Activated CD8-positive, alpha-beta memory T cell treated with anti-CD3 and anti-CD28 coated beads for 1 hour (primary cell): ENCODE data around the gene GABBR1.

Experiments
- DNase-seq, 2 donors: peaks; one replicate each; pipeline ENCODE4 v3.0.0-alpha.2; 2020; ENCODE audit warnings: low read depth in 1 of 2; ENCODE audit errors: extremely low read depth in 1 of 2

GABBR1 gene

DNA sequence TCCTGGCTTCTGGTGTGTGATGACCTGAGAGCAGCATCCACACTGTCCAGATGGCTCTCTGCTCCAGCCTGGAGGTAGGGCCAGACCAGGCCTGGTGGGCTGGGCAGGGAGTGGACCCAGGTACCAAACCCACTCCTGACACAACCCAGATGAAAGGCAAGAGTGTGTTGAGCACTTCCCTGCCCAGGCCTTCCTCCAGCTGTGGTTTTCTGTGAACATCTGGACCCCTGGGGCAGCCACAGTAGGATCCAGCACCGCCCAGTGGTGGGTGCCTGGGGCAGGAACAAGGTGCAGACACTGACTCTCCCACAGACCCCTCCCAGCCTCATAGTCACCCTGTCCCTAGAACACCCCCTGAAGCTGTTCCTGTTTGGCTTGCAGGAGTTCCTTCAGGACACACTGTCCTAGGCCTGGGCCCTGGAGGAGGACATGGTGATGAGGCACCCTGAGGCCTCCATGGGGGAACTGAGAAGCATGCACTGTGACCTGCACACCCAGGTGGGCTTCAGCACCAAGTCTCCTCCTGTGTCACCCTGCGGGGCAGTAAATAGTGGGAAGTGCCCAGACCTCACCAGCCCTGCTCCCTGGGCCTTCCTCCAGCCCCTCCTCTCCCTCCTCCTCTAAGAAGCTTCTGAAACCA lies 102.2 kb downstream of the GABBR1 start:
- DNase-seq, result no peak

DNA sequence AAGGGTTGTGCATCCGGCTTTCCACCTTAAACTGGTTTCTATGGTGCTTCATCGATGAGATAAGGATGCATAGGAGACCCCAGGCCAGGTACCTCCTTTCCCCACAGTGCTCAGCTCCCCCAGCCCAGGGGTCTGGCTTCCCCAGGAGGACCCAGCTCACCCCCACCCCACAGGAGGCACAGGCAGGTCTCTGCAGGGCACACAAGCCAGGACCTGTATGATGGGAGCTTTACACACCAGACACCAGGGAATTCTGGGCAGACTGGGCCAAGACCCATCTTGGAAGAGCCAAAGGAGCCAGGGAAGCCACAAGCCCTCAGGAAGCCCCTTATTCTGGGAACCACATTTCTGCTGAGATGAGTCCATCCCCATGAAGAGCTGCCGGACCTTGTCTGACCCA lies 103.0 kb downstream of the GABBR1 start:
- no peak for DNase-seq

DNA sequence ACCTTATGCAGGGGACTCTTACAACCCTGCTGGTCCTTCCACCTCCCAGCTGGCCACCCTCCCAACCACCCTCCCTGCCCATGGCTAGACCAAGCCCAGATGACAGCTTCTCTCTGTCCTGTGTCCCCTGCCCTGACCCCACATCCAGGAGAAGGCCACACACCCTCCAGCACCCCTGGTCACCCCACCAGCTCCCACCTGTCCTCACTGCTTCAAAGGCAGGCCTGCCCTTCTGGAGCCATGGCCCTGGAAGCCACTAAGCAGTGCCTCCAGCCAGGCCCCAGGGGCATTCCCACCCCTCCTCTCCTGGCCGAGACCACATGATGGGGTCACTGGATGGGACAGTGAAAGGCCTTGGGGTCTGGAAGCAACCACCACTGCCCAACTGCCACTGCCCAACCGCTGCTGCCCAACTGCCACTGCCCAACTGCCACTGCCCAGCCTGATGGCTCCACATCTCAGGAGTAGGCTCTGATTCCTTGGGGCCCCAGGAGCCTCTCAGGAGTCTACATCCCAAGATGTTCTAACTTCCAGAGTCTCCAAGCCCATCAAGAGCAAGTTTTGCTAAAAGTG lies 103.9 kb downstream of the GABBR1 start:
- no peak for DNase-seq

DNA sequence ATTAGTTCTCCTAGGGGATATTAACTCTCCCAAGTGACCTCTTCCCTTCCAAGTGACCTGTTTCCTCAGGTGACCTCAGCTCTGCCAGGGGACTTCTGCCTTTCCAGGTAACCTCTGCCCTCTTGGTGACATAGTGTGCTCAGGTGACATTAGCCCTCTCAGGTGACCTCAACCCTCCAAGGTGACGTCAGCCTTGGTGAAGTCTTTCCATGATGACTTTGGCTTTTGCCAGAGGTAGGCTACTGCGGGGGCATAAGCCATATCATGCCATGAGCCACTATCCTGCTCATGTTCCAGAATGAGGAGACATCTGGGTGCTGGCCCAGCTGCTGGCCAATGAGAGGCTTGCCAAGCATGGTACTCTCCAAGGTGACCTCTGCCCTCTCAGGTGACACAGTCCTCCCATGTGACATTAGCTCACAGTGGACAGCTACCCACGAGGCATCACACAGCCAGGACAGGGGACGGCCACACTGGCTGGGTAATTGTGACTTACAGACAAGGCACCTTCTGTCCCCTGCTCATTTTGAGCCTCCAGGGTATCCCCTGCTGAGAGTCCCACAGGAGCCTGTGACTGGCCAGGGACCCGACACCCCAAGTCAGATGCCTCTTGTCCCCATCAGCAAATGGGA lies 104.6 kb downstream of the GABBR1 start:
- no peak for DNase-seq

DNA sequence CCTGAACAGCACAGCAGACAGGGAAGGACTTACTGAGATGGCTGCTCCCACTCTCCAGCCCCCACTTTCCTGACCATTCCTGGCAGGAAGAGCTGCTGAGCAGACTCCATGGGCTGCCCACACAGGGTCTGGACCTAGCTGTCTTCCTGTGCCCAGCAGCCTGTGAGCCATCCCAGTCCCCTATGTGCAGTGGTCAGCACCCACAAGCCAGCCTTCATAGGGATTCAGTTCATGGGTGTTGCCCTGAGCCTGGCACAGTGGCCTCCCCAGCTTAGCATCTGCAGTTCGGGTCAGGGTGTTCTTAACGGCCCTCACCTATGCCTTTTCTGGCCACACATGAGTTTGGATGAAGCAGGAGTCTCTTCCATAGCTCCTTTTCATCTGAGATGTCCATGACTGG lies 105.4 kb downstream of the GABBR1 start:
- DNase-seq, result no peak

DNA sequence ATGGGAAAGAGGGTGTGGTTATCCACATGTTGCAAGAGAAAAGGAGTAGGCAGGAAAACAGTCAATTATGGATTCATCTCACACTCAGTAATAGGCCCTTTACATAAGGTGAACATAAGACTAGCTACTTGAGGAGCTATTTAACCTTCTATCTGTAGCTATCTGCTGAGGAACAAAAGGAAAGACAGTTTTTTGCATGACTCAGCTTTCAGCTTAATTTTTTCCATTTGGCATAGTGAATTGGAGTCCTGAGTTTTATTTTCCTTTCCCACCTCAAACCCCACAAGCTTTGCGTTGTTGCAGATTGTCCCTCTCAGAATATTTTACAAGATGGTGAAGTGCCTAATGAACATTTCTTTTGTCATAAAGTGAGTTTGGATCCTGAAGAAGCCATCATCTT lies 105.9 kb downstream of the GABBR1 start:
- DNase-seq, result no peak

DNA sequence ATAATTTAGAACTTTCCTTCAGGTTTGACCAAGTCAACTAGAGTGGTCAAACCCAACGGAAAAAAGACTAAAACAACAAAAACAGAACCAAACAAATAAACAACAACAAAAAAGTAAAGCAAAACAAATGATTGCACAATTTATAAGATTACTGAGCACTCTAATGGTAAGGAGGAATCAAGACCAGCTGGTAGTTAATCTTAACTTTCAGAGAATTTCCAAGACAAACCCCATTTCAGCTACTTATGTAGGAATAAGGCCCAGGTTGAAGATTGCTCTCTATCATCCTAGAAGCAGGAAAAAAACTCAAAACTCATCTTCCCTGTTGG lies 107.7 kb downstream of the GABBR1 start:
- DNase-seq, result no peak

DNA sequence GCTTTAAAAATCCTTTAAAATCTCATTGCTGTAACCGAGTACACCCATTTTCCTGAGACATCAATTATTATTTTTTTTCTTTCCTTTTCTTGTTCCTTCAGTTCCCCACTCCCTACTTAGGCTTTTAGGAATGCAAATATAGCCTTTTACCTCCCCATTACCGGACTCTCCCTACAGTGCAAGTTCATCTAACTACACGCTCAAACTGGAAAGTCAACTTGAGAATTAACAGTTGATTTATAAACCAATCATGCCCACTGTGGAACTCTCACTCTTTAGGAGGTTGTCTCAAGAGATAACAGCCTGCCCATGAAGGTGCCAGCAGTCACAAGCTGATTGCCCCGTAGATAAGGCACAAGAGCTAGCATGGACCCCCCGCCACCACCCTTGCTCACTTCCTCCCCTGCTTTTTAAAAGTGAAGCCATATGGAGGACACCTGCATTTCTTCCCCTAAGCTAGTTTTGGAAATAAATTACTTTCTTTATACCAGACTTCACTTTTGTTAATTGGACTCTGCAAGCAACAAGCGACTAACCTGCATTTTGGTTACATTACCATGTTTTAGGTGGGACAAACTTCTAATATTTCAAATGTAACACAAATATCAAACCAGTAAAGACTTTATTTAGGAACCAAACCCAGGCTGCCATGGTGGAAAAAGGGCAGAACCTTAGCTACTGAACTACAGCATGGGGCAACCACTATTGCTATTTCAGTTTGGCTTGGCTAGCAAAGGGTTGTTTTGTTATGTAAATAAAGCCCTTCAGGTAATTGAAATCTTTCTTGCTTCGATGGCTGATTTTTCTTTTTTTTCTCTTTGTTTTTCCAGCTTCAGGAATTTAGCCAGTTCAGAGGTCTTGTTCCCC lies 108.3 kb downstream of the GABBR1 start:
- DNase-seq, result no peak

DNA sequence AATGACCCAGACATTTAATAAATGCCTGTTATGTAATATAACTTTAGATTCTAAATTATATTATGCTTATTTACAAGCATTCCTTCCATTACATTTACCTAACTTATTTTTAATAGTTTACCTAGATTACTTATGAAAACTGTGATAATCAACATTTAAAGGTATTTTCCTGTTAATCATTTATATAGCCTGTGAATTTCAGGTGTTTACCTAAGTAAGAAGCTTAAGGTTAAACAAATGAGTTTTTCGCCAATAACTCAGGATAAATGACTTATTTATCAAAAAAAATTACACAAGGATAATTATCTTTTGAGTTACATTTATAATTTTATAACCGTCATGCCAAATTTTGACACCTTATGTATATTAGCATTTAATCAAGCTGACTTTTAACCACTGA lies 108.9 kb downstream of the GABBR1 start:
- no peak for DNase-seq

DNA sequence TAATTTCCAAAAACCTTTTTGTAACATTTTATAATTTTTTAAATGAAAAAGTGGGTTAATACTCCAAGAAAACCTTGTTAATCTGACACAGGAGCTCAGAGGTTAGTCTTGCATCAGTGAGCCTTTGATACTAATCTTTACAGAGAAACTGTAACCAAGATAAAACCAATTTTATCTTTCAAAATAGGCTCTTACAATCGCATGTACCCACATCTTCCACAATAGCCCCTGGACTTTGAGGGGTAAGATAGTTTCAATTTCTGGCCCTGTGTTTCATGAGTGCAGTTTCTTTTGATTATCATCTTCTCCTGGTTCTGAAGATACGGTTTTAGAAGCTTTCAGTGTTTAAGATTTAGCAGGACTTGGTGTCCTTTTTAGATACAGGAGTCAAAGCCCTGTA lies 110.8 kb downstream of the GABBR1 start:
- no peak for DNase-seq

DNA sequence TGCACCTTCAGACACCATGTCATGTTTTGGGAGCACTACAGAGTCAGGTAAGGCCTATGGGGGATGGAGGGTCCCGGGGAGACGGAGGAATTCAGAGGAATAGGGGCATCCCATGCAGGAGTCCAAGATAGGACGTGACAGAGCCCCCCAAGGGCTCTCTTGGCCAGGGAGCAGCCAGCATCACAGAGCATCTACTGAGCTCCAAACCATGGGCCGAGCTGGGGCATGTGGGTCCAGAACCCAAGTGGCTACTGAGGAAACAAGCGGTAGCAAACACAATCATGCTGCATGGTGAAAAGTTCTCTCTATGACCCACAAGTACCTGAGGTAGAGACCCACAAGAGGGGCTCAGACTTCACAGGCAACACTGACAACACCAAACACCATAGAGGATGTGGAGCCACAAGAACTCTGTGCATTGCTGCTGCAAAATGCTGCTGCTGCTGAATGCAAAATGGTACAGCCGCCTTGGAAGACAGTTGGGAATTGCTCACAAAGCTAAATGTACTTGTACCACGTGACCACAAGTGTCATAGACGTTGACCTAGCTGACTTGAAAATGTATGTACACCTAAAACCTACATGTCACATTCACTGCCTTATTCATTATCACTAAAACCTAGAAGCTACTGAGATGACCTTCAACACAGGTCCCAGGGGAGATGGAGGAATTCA lies 111.8 kb downstream of the GABBR1 start:
- no peak for DNase-seq

DNA sequence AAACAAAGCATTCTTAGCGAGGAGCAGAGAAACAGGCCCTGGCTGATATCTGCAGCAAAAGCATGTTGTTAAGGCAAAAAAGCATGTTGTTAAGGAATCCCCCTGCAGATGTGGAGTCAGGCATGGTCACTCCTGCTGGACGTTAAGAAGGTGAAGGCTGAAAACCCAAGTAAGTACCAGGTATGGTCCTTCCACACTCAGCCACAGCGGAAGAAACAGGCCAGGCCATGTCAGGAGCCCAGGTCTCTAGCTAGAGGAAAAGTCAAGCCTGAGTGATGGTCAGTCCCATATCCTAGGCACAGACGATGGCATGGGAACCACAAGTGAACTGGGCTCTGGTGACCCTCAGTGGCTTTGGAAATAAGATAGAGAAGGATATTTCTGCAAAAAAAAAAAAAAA lies 112.8 kb downstream of the GABBR1 start:
- DNase-seq, result no peak

DNA sequence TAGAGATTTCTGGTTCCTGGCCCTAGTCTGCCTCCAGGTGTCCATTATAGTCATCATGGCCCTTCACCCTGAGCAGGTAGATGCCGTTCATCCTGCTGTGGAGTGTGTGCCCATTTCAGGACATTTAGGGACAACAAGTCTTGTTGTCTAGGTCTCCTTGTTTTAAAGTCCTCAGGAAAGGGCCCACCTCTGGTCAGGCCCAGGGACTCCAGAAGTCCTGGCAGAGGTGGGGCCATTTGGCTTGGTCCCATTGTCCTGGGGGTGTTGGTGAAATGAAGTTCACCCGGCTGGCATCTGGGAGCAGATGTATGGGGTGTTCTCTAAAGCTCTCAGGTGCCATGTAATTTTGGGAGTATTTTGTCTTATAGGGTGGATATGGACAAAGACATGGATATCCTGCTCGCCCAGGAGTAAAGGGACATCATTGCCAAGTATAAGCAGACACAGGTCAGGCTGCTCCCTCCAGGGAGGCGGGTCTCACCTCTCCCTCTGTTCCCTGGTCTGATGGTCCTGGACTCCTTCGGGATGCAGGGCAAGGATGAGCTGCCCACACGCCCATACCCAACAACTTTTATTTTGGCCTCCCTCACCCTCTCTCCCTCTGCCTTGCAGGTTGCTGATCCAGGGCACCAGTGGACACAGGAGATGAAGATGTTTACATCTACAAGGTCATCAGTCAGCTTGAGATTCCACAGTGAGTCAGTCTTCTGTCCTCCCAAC lies 113.5 kb downstream of the GABBR1 start:
- no peak for DNase-seq

DNA sequence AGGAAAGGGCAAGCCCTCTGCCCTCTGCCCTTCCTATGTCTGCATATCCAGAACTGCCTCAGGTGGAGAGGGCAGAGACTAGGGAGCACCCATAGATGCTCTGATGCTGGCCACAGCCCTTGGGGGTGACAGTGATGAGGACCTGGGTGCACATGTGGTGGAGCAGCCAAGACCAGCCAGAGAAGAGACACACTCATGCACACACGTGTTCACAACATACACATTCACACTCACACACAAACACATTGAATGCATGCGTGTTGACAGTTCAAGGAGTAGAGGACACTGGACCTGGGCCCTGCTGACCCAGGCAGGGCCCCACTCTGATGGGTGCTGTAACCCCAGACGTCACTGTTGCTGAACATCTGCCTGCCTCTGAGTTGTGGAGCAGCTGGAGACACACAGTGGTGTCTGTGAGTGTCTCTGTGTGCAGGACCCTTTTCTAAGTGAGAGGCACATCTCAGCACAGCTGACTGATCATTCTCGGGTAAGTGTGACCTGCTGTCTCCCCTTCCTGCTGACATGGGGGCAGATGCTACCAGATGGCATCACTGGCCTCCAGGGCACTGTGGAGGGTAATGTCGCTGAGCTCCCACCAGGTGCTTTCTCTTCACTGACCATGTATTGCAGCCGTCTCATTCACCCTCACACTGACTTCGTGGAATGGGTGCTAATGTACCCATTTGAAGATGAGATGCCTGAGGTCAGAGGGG lies 115.1 kb downstream of the GABBR1 start:
- no peak for DNase-seq

DNA sequence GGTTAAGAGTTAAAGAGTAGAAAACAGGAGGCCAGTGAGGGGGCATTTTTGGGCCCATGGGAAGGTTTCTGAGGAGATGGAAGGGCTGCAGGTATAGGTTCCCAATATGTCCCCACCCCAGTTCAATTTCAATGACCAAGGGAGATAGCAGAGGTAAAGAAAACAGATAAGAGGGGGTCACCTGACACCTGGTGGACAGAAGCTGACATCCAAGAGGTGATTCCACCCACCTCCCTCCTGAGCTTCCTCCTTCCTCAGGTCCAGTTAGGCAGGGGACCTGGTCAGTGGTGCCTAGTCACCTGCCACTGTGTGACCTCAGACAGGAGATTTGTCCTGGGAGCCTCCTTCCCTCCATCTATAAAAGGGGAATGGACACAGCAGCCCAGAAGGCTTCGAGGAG lies 115.7 kb downstream of the GABBR1 start:
- DNase-seq, result no peak

DNA sequence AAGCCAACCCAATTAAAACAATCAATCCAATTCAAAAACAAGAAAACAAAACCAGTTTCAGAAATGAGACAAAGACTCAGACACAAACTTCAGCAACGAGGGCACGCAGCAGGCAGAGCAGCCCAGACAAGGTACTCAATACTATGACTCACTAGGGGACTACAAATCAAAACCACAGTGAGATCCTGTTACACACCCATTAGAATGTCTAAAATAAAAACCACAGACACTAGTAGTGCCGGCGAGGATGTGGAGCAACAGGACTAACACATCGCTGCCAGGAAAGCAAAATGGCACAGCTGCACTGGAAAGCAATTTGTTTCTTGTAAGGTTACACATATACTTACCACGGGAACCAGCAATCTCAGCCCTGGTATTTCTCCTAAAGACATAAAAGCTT lies 116.9 kb downstream of the GABBR1 start:
- DNase-seq, result no peak

DNA sequence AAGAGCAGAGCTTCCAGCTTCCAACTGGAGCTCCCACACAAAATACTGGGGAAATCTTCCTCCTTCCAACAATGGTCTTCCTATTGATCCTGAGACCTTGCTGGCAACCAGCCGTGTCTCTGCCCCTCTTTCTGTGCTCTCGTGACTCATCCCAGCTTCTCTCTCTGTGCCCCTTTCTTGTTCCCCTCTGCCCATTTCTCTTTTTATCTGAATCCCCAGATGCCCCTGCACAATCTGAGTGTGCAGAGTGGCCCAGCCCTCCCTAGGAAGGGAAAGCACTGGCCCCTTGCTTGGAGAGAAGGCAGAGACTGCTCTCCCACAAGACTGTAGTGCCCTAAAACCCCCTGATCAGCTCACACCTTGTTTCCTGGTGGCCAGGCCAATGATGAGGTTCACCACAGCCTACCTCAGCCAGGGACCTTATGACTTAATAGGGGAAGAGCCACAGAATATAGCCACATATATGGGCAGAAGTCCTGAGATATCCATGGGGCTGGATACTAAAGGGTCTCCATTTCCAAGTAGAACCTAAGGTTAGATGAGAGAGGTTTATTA lies 122.2 kb downstream of the GABBR1 start:
- no peak for DNase-seq

DNA sequence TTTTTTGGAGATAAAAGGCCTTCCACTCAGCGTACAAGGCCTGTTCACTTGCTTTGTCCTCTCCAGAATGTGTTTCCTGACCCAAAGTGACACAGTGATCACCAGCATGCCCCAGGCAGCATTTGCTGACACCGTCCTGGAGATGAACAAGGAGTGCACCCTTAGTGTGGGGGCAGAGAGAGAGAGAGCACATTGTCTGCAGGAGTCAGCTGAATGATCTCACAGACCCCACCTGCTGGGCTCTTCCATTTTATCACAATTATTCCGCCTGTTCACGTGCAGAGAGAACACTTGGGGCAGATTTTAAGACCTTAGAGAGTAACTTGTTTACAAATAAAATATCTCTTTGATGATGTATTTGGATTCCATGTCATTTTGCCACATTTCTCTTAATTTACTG lies 122.8 kb downstream of the GABBR1 start:
- DNase-seq, result no peak
